ENCODE data around the gene SKI.
"Not testable (repeated sequence)": the region's sequence is repeated elsewhere in the genome, so short reads cannot be mapped to it uniquely, and the experiment has no call there.

SKI gene

GRCh38 chr1:2248854-2249558, 20.9 kb downstream of the SKI start:
- DNase-seq: no peak

- no peak for DNase-seq
Measured at GRCh38 chr1:2249559-2249906, 21.4 kb downstream of the SKI start.

- no peak for DNase-seq
Measured at GRCh38 chr1:2250721-2251281, 22.7 kb downstream of the SKI start.

GRCh38 chr1:2251363-2251762, 23.2 kb downstream of the SKI start:
- DNase-seq: no peak

- DNase-seq: no peak
Measured at GRCh38 chr1:2251786-2252185, 23.7 kb downstream of the SKI start.

GRCh38 chr1:2252423-2252822, 24.3 kb downstream of the SKI start:
- DNase-seq: no peak

GRCh38 chr1:2253036-2253796, 25.1 kb downstream of the SKI start:
- DNase-seq: no peak

- no peak for DNase-seq
Measured at GRCh38 chr1:2253797-2254480, 25.8 kb downstream of the SKI start.

- no peak for DNase-seq
Measured at GRCh38 chr1:2255047-2255419, 26.9 kb downstream of the SKI start.

- peak; percentile 72 for DNase-seq
Measured at GRCh38 chr1:2255420-2256369, 27.6 kb downstream of the SKI start.

GRCh38 chr1:2256435-2257244, 28.5 kb downstream of the SKI start:
- DNase-seq: no peak

GRCh38 chr1:2257245-2257627, 29.1 kb downstream of the SKI start:
- no peak for DNase-seq

- DNase-seq: no peak
Measured at GRCh38 chr1:2258122-2258681, 30.1 kb downstream of the SKI start.

- peak; percentile 61 for DNase-seq
Measured at GRCh38 chr1:2258996-2259395, 30.9 kb downstream of the SKI start.

- no peak for DNase-seq
Measured at GRCh38 chr1:2259668-2260402, 31.7 kb downstream of the SKI start.

GRCh38 chr1:2260470-2260869, 32.4 kb downstream of the SKI start:
- DNase-seq: not testable (repeated sequence)

- DNase-seq: no peak
Measured at GRCh38 chr1:2260917-2261316, 32.8 kb downstream of the SKI start.

GRCh38 chr1:2261476-2262395, 33.6 kb downstream of the SKI start:
- not testable (repeated sequence) for DNase-seq

- DNase-seq: no peak
Measured at GRCh38 chr1:2266301-2266975, 38.3 kb downstream of the SKI start.
